Inferior parietal cortex (tissue), 1 donor: Measurements from ENCODE around the gene AATF.

ENCODE experiments used
- DNase-seq: peaks from one replicate; pipeline ENCODE4 v3.0.0-alpha.2; 2016; ENCODE audit errors: extremely low spot score

Gene AATF

GRCh38 chr17:36979565-36979941, 30.8 kb downstream of the AATF start:
- no peak for DNase-seq

- no peak for DNase-seq
These were observed 31.6 kb downstream of the AATF start for GRCh38 chr17:36980280-36980761.

GRCh38 chr17:36983618-36984017, 34.9 kb downstream of the AATF start:
- no peak for DNase-seq

- no peak for DNase-seq
These were observed 40.4 kb downstream of the AATF start for GRCh38 chr17:36989173-36989572.

GRCh38 chr17:36992701-36993100, 43.9 kb downstream of the AATF start:
- DNase-seq: no peak

- no peak for DNase-seq
These were observed 44.5 kb downstream of the AATF start for GRCh38 chr17:36993227-36993626.

- DNase-seq: no peak
These were observed 45.7 kb downstream of the AATF start for GRCh38 chr17:36994438-36994837.

- no peak for DNase-seq
These were observed 50.7 kb downstream of the AATF start for GRCh38 chr17:36999471-36999870.

GRCh38 chr17:37016780-37017179, 68.0 kb downstream of the AATF start:
- DNase-seq: no peak

GRCh38 chr17:37017404-37017803, 68.7 kb downstream of the AATF start:
- DNase-seq: no peak

GRCh38 chr17:37019117-37019740, 70.5 kb downstream of the AATF start:
- DNase-seq: no peak

- no peak for DNase-seq
These were observed 71.0 kb downstream of the AATF start for GRCh38 chr17:37019741-37020129.

GRCh38 chr17:37024181-37024637, 75.5 kb downstream of the AATF start:
- peak; percentile 10 for DNase-seq

- DNase-seq: no peak
These were observed 76.5 kb downstream of the AATF start for GRCh38 chr17:37025238-37025637.

GRCh38 chr17:37025847-37026530, 77.2 kb downstream of the AATF start:
- no peak for DNase-seq

GRCh38 chr17:37026531-37026869, 77.7 kb downstream of the AATF start:
- DNase-seq: no peak

GRCh38 chr17:37028040-37028439, 79.3 kb downstream of the AATF start:
- no peak for DNase-seq

GRCh38 chr17:37031493-37032083, 82.8 kb downstream of the AATF start:
- no peak for DNase-seq

GRCh38 chr17:37037590-37038155, 88.9 kb downstream of the AATF start:
- DNase-seq: no peak

GRCh38 chr17:37039269-37039668, 90.5 kb downstream of the AATF start:
- no peak for DNase-seq

- no peak for DNase-seq
These were observed 93.2 kb downstream of the AATF start for GRCh38 chr17:37041932-37042331.

- no peak for DNase-seq
These were observed 94.4 kb downstream of the AATF start for GRCh38 chr17:37043201-37043600.
